ENCODE measurements around the gene JTB.

DNA sequence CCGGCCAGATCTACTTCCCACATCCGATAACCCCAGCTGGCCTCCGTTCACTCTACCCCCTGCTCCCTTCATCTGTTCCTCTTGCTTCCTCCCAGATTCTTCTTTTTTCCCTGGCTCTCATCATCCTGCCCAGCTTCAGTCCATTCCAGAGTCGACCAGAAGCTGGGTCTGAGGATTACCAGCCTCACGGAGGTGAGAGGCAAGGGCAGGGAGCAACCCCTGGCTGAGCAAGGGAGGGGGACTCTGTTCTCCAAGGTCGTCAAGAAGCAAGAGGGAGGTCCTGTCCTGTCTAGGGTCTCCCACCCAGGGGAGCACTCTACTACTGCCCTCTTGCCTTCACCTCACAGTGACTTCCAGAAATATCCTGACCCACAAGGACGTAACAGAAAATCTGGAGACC, 3.9 kb downstream of the JTB start:
- TF ChIP-seq EZH2 (IDR thresholded peaks at IDR 0.05; ENCODE audit: borderline replicate concordance, insufficient read depth, low read length, poor library complexity, severe bottlenecking) (no peak), CTCF (IDR thresholded peaks at IDR 0.05; ENCODE audit: poor library complexity, severe bottlenecking) (no peak), POLR2AphosphoS5 (IDR thresholded peaks at IDR 0.05) (no peak), SMC3 (conservative IDR thresholded peaks at IDR 0.05; ENCODE audit: poor library complexity) (no peak), EP300 (conservative IDR thresholded peaks at IDR 0.05; ENCODE audit: poor library complexity, severe bottlenecking) (no peak), TAF1 (IDR thresholded peaks at IDR 0.05; ENCODE audit: low read depth) (no peak), MXI1 (conservative IDR thresholded peaks at IDR 0.05; ENCODE audit: poor library complexity, severe bottlenecking) (no peak), RAD21 (conservative IDR thresholded peaks at IDR 0.05) (no peak)
- TF ChIP-seq, protein P1, sequence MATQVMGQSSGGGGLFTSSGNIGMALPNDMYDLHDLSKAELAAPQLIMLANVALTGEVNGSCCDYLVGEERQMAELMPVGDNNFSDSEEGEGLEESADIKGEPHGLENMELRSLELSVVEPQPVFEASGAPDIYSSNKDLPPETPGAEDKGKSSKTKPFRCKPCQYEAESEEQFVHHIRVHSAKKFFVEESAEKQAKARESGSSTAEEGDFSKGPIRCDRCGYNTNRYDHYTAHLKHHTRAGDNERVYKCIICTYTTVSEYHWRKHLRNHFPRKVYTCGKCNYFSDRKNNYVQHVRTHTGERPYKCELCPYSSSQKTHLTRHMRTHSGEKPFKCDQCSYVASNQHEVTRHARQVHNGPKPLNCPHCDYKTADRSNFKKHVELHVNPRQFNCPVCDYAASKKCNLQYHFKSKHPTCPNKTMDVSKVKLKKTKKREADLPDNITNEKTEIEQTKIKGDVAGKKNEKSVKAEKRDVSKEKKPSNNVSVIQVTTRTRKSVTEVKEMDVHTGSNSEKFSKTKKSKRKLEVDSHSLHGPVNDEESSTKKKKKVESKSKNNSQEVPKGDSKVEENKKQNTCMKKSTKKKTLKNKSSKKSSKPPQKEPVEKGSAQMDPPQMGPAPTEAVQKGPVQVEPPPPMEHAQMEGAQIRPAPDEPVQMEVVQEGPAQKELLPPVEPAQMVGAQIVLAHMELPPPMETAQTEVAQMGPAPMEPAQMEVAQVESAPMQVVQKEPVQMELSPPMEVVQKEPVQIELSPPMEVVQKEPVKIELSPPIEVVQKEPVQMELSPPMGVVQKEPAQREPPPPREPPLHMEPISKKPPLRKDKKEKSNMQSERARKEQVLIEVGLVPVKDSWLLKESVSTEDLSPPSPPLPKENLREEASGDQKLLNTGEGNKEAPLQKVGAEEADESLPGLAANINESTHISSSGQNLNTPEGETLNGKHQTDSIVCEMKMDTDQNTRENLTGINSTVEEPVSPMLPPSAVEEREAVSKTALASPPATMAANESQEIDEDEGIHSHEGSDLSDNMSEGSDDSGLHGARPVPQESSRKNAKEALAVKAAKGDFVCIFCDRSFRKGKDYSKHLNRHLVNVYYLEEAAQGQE (IDR thresholded peaks at IDR 0.05; ENCODE audit: borderline replicate concordance), result no peak

Data from neural cell (in vitro differentiated cells).